Left kidney (tissue), 2 donors: ENCODE measurements around the gene AGTRAP. TPM values are rescaled to one million over a fixed set of nuclear protein-coding genes. Genes with fewer than 3 reads are reported as not detected.

Experiments
- DNase-seq: peaks from one replicate; pipeline ENCODE4 v3.0.0-alpha.2; 2013
- polyA plus RNA-seq: library from polyadenylated mRNA; unstranded; fragments of 120-200 nt; gene quantifications from one replicate; pipeline ENCODE4 v1.2.1, GENCODE V29; 2013; ENCODE audit not compliant: insufficient read length

The AGTRAP gene
- polyA plus RNA-seq, 1 donor = 37.1 TPM

GRCh38 chr1:11704691-11705475 is 31.1 kb upstream of the AGTRAP start:
- DNase-seq = no peak

GRCh38 chr1:11705596-11705995 is 30.3 kb upstream of the AGTRAP start:
- DNase-seq = no peak

GRCh38 chr1:11706292-11706691 is 29.6 kb upstream of the AGTRAP start:
- DNase-seq = no peak

GRCh38 chr1:11707621-11708276 is 28.2 kb upstream of the AGTRAP start:
- DNase-seq = no peak

DNA sequence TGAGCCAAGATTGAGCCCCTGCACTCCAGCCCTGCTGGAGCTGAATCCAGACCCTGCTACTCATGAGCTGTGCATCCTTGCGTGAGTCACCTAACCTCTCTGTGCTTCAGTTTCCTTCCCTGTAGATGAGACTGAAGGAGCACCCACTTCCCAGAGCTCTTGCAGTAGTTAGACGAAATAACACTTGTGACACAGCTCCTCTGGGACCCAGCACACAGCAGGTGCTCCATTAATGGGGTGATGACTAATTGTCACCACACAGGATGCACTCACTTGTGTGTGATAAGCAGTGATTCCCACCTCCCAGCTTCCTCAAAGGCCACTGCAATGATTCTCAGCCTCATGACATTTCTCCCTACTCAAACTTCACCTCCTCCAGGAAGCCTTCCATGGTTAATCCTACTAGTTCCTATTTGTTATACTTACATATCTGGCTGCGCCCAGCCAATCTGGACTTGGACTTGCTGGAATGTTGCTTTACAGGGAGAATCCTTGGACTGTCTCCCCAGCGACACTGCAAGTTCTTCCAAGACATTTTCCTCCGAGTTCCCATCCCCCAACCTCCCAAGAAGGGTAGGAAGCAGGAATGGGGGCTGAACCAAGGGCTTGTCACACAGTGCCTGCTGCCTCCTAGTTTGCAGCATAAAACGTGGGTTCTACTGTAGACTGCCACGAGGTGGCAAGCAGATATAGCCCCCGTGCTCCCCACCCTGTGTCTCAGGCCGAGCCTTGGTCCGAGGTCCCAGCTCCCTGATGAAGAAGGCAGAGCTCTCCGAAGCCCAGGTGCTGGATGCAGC is 27.2 kb upstream of the AGTRAP start:
- DNase-seq = no peak

DNA sequence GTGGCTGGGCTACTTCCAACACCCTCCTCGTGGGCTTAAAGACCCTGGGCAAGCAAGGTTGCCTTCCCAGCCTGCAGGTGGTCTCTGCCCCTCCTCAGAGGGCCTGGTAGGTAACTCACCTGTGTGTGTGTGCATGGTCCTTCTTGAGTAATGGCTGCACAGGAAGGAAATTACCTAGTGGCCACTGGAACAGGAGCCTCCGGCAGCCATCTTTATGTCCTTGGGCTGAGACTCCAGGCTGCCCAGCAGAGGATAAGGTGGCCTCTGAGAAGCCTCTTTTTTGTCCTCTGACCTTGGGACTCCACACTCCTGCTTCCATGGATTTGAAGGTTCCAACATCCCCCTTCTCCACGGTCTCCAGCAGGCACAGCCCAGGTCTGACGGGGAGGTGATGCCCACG is 24.4 kb upstream of the AGTRAP start:
- no peak for DNase-seq

- DNase-seq = no peak
These were observed 23.7 kb upstream of the AGTRAP start for GRCh38 chr1:11712285-11712684.

GRCh38 chr1:11713095-11713494 is 22.8 kb upstream of the AGTRAP start:
- no peak for DNase-seq

GRCh38 chr1:11714831-11715575 is 20.9 kb upstream of the AGTRAP start:
- DNase-seq = no peak

DNA sequence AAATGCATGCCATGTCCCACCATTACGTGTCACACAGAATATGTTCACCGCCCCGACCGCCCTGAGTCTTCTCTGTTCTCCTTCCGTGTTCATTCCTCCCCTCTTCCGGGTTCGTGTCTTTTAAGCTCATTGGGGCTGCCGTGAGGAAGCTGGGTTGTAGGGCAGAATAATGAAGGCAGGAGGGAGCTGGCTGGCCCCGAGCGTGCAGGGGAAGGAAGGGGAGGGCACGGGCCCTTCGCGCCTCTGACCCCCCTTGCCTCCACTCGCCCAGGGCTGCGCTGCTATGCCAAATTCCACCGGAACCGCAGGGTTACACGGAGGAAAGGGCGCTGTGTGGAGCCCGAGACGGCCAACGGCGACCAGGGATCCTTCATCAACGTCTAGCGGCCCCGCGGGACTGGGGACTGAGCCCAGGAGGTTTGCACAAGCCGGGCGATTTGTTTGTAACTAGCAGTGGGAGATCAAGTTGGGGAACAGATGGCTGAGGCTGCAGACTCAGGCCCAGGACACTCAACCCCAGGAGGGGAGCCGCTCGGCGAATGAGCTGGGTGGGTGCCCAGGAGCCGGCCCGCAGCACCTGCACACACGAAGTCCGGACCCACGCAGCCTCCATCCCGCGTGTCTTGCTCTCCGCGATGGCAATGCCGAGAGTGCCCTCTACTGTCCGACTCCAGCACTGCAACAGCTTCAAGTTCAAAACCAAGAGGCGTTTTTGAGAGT is 16.5 kb upstream of the AGTRAP start:
- DNase-seq = no peak

GRCh38 chr1:11720033-11720376 is 15.9 kb upstream of the AGTRAP start:
- DNase-seq = no peak

- no peak for DNase-seq
These were observed 15.4 kb upstream of the AGTRAP start for GRCh38 chr1:11720525-11720924.

- DNase-seq = no peak
These were observed 14.6 kb upstream of the AGTRAP start for GRCh38 chr1:11721311-11721710.

- DNase-seq = no peak
These were observed 13.4 kb upstream of the AGTRAP start for GRCh38 chr1:11722538-11722937.

DNA sequence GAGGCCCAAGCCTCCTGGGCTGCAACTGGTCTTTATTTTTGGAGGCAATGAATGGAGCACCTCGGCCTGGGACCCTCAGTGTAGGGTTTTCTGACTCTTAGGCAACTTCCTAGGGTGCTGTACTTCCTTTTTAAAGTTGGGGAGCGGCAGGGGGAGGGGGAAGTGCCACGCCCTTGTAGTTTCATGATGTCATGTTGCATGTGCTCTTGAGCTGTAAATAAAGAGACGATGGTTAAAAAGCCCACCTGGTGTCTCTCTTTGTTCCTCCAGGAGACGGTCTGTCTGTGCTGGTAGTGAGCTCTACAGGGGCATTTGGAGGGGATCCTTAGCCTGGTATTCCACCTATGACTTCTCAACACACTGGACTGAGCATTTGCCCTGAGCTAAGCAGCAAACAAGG is 10.3 kb upstream of the AGTRAP start:
- no peak for DNase-seq

DNA sequence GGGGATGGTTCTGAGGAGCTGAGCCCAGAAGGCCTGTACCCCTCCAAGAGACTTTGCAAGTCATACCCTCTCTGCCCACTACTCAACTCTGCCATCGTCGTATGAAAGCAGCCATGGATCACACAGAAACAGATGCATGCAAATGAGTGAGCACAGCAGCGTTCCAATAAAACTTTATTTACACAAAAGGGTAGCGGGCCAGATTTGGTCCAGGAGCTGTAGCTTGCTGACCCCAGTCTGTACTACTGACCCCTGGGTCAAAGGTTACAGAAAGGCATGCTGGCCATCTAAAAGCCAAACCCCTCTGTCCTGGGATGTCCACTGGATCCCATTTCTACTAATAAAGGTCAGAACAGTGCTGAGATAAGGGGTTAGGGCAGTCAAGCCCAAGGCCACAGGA is 8.8 kb upstream of the AGTRAP start:
- no peak for DNase-seq

GRCh38 chr1:11728126-11728806 is 7.7 kb upstream of the AGTRAP start:
- DNase-seq = no peak

DNA sequence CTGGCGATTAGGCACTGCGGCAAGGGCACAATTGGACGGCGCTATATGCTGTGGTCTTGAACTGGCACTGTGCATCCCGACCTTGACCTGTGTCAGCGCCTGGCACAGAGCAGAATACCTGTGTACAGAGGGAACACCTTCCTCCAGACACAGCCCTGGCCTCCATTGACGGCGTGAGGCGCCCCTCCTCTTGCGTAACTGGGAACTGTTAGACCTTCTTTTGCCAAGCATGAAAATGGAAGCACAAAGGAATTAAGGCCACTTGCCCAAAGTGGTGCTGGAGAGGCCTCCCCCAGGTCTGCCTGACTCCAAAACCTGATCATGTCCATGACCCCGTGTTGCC is 6.8 kb upstream of the AGTRAP start:
- no peak for DNase-seq

DNA sequence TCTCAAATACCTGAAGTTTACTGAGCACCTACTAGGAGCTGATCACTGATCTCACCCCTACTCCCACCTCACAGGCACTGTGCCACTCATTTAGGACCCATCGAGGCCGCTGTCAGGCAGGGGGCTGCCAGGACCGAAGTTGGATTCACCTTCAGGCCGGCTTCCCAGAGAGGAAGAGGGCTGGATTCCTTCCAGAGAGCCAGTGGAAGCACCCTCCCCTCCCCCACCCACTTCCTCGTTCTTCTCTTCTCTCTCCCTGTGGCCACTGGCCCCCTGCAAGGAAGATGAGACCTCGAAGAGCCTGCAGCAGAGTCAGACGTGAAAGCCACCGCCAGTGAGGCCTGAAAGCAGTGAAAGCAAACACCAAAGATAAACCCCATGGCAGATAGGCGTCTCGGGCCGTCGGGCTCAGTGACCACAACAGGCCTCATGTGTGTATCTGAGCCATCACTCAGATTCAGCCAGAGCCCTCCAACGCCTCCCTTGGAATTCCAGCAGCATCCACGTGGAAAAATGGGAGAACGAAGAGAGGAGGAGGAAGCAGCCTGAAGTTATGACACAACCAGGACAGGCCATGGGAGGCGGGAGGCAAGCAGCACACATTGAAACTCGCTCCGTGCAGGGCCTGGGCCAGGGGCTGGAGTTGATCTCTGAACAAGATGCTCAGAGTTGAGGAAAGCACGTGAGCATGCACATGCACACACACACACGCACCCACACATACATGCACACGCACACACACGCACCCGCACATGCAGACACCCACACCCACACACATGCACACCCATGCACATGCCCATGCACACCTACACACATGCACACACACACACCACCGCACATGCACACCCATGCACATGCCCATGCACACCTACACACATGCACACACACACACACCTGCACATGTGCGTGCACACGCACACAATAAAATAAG is 6.2 kb upstream of the AGTRAP start:
- no peak for DNase-seq

- no peak for DNase-seq
These were observed 5.5 kb upstream of the AGTRAP start for GRCh38 chr1:11730429-11730891.
